GM18499 (cell line): ENCODE data around the gene KLHL24.
"Not testable (repeated sequence)": the region's sequence is repeated elsewhere in the genome, so short reads cannot be mapped to it uniquely, and the experiment has no call there.

Experiments used
- ATAC-seq: cut with Tn5 transposase; IDR thresholded peaks from one replicate; pipeline ENCODE4 v1.9.1; 2021; ENCODE audit warnings: moderate number of reproducible peaks; ENCODE audit not compliant: insufficient read depth, unreplicated experiment

KLHL24 gene

DNA sequence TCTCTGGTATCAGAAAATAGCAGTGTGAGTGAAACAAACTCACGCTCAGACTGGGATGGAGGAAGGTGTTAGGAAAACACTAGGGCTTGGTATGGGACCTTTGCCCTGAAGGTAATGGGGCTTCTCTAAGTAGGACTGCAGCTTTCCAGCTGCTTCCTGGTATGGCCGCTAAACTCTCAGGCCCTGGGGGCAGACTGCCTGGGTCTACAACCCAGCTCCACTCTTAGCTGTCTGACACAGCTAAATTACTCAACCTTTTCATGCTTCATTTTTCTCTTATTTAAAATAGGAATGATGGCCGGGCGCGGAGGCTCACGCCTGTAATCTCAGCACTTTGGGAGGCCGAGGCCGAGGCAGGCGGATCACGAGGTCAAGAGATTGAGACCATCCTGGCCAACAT lies 57.0 kb downstream of the KLHL24 start:
- ATAC-seq = no peak

DNA sequence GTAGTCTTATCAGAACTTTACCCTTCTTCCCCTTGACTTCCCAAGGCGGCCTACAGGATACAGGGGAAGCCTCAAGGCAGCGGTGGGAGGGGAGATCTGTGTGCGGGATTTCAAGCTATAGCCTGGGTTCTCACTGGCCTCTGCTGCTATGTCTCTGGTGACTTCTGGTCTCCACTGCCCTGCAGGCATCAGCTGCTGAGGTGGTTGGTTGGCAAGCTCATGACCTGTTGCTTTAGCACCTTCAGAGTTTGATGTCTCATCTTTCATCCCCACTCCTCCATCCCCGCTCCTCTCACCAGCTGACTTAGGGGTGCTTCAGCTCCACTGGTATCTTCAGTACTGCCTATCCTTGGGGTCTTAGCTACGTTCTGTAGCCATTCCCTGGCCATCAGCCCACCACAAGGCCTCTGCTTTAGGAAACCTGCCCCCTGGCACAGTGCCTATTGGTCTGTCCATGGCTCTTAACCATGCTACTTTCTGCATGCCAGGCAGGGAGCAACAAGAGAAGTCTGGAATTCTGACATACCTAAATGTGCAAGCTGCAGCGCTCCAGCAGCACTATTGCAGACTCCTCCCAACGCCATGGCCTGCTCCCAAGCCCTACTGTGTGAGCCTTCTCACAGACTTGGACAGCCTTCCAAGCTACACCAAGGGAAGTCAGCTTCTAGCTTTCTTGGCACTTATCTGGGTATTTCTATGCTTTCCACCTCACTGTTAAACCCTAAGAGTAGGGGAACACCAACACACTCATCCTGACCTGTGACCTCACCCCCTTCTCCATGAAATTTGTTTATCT lies 60.3 kb downstream of the KLHL24 start:
- ATAC-seq = no peak

- ATAC-seq = no peak
Observed at GRCh38 chr3:183697123-183697609, 61.7 kb downstream of the KLHL24 start.

DNA sequence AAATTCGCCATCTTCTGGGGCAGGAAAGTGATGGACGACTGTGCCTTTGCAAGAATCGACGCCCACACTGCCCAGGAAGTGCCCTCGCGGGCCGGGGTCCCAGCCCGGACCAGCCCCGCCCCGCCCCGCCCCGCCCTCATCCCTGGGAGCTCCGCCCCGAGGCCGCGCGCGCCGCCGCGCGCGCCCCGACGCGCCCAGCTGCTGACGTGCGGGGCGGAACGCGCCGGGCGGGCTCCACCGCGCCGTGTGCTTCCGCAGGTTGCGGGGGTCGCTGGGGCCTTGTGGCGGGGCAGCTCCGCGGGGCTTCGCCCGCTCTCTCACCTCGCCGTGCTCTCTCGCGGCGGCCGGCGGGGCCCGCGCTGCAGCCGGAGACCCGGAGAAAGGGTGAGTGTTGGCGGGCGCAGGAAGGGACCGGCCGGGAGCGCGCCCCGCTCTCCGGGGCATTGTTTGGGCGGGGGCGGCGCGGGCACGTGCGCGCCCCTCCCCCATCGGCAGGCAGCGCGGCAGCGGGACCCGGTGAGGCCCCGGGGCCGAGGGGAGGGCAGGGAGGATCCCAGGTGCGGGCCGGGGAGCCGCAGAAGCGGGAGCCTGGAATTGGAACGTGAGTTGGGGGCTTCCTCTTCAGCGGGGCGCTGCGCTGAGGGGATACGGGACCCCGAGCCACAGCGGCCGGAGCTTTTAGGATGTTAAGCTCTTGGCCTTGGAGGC lies 62.3 kb downstream of the KLHL24 start, which contains the start of gene YEATS2:
Gene YEATS2 (plus strand): TSS at position 188 of the 708 bp plus-strand sequence. CDS start 17,366 bp downstream, outside the sequence.
- ATAC-seq = no peak

DNA sequence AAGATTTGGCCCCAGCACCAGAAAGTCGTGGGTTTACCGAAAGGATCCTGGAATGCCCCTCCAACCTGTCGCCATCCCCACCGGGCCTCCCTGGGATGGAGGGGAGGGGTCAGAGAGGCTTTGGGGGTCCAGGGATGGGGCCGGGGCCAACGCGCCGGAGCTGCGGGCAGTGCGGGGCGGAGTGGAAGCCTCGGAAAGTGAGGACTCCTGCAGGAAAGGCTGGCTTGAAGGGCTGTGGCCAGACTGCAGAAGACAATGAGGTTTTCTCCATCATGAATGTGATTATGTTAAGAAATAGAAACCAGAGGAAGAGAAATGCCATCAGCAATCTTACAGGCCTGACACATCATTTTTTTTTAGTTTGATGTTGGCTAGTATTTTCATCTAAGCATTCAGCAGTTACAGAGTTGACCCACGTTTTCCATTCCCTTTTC lies 62.9 kb downstream of the KLHL24 start:
- ATAC-seq = no peak

DNA sequence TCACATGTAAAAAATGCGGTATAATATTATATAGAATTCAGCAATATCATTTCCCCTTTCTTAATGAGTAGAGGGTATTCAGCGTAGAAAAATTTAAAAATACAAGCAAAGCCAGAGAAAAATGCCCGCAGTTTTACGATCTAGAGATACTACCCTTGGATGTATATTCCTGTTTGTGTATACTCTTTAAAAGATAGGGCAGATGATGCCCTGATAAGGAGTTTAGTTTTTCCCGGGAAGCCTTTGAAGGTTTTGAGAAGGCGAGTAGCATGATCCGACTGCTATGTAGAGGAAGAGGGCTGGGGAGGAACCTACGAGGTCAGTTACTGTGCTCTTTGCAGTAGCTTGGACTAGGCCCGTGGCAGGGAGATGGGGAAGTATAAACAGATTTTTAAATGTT lies 63.3 kb downstream of the KLHL24 start:
- no peak for ATAC-seq

DNA sequence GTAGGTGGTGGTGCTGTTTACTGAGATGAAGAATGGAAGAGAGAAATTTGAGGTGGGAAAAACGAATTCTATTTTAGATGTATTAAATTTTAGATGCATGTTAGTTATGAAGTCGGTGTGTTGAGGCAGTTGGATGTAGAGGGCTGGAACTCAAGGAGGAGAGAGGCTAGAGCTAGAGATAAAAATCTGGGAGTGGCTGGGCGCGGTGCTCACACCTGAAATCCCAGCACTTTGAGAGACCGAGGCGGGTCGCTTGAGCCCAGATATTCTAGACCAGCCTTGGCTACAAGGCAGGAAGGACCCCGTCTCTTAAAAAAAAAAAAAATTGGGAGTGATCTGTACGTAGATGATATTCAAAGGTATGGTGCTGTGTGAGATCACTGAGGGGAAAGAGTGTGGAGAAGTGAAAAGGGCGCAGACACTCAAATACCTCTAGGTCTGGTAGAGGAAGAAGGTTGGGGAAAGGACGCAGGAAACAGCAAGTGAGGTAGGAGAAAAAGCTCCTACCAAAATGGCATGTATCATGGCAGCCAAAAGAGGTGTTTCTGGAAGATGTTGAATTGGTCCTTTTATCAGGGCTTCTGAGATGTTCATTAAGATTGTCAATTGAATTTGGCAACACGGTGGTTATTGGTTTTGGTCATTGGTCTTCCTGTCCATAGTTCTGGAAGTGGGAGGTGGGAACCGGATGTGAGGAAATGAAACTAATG lies 64.0 kb downstream of the KLHL24 start:
- no peak for ATAC-seq

DNA sequence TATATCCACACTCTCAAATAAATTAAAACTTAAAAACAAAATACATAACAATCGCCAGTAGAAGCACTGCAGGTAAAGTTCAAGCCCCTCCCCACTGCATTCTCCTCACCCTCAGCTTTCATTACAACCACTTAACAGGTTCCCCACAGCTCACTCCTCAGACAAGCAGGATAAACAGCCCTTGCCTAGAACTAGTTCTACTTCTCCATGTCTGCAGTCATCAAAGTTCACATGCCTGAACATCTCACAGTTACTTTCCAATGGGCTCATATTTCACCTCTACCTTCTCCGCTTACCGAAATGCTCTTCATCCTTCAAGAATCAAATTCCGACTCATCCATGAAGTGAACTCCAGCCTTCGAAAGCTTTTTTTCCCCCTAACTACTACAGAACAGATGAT lies 66.3 kb downstream of the KLHL24 start:
- ATAC-seq = no peak

DNA sequence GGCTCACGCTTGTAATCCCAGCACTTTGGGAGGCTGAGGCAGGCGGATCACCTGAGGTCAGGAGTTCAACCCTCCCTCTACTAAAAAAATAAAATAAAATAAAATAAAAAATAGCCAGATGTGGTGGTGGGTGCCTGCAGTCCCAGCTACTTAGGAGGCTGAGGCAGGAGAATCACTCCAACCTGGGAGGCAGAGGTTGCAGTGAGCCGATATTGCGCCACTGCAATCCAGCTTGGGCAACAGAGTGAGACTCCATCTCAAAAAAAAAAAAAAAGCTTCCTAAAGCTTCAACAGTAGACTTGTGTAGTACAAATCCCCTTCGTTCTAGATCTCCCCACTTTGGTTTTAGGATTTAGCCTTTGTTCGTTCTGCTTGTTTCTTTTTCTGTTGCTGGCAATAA lies 68.5 kb downstream of the KLHL24 start:
- ATAC-seq = not testable (repeated sequence)

GRCh38 chr3:183710231-183710630 lies 74.8 kb downstream of the KLHL24 start:
- no peak for ATAC-seq

DNA sequence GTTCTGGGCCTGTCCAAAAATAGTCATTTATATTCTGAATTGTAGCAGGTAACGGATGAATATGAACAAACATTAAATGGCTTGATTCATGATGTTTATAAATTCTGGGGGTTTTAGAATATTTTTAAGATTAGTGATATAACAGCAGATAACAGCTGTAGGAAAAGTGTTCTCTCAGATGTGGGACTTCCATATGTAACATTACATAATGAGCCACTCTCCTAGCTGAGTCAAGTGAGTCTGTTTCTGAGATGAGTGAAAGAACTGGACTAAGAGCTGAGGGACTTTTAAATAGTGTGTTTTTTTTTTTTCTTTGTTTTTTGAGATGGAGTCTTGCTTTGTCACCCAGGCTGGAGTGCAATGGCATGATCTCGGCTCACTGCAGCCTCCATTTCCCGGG lies 76.1 kb downstream of the KLHL24 start:
- no peak for ATAC-seq

DNA sequence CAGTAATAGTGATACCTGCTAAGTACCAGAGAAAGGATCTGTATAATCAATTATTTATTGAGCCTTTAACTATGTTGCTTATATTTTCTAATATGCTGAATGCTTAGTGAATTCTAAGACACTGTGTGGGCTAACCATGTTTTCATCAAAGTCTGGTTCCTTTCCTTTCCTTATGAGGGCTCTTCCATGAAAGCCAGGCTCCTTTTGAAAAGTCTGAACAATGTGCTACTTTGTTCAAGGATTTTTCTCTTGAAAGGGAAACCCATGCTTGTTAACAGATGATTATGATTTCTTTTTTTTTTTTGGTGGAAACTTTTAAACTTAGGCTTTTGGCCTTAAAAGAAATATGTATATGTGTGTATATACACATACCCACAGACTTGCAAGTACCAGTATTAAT lies 79.2 kb downstream of the KLHL24 start:
- no peak for ATAC-seq

- ATAC-seq = no peak
Observed at GRCh38 chr3:183718012-183718411, 82.6 kb downstream of the KLHL24 start.

DNA sequence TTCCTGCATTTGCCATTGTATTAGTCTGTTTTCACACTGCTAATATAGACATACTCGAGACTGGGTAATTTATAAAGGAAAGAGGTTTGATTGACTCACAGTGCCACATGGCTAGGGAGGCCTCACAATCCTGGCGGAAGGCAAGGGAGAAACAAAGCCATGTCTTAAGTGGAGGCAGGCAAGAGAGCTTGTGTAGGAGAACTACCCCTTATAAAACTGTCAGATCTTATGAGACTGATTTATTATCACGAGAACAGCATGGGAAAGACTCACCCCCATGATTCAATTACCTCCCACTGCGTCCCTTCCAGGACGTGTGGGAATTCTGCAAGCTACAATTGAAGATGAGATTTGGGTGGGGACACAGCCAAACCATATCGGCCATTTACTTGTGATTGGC lies 90.0 kb downstream of the KLHL24 start:
- ATAC-seq = no peak

DNA sequence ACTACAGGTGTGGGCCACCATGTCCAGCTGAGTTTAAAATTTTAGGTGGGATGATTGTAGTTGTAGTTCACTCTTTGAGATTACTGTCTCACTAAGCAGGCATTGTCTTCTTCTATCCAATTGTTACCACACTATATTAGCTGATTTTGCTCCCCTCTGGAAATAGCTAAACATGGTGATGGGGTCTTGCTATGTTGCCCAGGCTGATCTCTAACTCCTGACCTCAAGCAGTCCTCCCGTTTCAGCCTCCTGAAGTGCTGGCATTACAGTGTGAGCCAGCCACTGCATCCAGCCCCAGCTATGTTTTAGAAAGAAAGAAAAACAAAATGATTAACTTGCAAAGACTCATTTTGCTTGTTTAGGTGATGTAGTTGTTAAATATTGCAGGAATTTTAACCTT lies 92.8 kb downstream of the KLHL24 start:
- no peak for ATAC-seq

DNA sequence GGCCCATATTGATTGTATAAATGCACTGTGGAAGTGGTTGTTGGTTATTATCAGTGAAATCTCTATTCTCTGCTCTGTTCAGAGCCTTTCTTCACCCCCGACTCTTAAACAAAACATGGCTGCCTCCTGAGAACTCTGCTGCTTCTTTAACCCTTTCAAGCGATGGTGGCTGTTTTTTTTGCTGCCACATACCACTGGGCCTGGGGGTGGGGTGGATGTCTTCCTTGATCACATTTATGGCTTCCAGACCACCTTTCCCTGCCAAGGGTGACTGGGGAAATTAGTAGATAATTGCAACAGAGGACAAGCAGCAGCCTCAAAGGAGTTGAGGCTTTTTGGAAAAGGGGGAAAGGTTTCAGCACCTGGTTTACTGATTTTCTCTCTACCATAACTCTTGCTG lies 94.9 kb downstream of the KLHL24 start:
- no peak for ATAC-seq

DNA sequence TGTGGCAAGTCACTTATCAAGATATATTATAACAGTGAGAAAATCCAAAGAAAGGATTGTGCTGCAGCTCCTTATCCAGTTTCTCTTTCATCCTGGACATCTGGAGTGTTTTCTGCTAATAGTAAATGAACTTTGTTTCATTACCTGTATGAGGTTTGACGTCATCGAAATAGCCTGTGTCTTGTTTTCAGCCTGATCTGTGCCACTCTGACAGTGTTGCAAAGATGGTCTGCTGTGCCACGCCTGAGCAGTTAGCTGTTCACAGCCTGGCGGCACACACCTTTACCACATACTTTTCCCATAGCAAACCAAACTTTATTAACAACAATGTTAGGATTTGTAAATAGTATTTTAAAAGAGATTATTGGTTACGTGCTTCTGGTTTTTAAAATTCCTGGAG lies 96.2 kb downstream of the KLHL24 start:
- no peak for ATAC-seq

- no peak for ATAC-seq
Observed at GRCh38 chr3:183733553-183733952, 98.1 kb downstream of the KLHL24 start.
